Measurements from ENCODE around the gene MVD. TPM values are rescaled to one million over a fixed set of nuclear protein-coding genes. Genes with fewer than 3 reads are reported as not detected.
"Not testable (repeated sequence)": the region's sequence is repeated elsewhere in the genome, so short reads cannot be mapped to it uniquely, and the experiment has no call there.

MVD gene
- total RNA-seq, 1 donor from 2014 or later = 16.2 TPM

- ATAC-seq = peak; percentile 22
- DNase-seq (ENCODE audit: low spot score) = no peak
Observed at GRCh38 chr16:88685156-88686061, 22.5 kb upstream of the MVD start.

- no peak for ATAC-seq
Observed at GRCh38 chr16:88684569-88685155, 21.8 kb upstream of the MVD start.

DNA sequence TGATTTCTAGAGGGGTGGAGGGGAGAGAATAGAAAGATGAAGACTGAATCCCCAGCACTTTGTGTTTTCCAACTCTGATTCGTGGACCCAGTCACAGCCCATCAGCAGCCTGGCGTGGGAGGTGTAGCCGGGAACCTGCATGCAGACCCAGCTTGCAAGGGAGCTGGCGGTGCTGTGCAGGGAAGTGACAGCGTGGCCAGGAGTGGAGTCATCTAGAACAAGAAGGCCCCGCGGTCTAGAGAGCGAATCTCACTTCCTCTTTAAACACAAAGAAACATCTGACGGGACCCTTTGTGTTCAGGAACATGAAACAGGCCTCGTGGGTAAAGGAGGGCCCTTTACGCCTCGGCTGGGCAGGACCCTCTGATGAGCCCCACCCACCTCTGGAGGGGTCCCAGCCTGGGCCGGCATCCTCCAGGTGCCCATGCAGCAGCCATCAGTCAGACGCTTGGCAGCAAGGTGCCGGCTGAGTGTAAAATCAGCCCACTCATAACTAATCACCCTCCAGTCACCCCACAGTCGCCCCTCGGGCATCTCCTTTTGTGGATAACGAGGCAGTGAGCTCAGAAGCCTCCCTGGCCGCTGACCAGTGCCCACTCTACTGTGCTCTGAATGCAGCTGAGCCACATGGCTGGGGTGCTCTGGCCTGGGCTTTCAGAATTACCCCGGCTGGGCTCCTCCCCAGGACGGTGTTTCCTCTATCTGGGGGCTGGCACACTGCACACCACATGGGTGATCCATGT is 19.0 kb upstream of the MVD start:
- no peak for ATAC-seq
- no peak for DNase-seq (ENCODE audit: low spot score)

More at GRCh38 chr16:88684569-88685155, 21.8 kb upstream of the MVD start:
- DNase-seq (ENCODE audit: low spot score) = no peak

GRCh38 chr16:88681084-88681680 is 18.3 kb upstream of the MVD start:
- DNase-seq (ENCODE audit: low spot score) (no peak), ATAC-seq (peak; percentile 81)

DNA sequence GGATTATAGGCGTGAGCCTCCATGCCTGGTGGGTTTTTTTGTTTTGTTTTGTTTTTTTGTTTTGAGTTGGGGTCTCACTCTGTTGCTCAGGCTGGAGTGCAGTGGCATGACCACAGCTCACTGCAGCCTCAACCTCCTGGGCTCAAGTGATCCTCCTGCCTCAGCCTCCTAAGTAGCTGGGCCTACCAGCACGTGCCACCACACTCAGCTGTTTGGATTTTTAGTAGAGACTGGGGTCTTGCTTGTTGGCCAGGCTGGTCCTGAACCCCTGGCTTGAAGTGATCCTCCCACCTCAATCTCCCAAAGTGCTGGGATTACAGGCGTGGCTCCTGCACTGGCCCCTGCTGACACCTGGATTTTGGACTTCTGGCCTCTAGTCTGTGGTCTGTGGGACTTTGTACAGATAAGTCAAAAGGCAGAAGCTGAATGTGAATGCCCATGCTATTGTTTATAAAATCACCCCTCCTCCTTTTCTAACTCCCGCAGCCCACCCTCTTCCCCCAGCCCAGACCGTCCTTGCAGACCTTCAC is 17.7 kb upstream of the MVD start:
- DNase-seq (ENCODE audit: low spot score) (no peak), ATAC-seq (no peak)

DNA sequence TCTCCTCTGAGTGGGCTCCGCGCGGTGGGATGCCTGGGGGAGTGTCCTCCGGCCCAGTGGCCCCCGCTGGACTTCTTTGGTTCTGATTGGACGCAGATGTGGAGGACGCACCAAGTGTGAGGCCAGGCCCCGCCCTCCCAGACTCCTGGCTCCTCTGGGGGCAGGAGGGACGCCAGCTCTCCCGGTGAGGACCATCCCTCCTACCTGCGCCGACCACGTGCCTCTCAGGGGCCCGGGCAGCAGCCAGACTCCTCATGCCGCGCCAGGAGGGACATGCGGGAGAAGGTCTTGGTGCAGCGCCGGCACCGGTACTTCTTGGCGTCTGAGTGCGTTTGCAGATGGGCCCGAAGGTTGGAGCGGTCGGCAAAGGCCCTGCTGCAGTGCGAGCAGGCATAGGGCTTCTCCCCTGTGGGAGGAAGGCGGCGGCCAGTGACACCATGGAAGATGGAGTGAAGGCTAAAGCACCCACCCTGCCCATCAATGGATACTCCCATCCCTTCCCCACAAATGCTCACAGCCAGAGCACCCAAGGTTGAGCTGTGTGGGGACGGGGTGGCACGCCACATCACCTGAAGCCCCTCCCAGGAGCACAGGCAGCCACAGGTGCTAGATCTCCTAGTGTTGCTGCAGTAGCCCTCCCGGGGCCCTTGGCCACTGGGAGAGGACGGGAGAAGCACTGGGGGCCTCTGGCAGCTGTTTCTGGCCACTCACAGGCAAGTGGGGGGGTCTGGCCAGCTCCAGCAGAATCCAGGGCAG is 15.5 kb upstream of the MVD start:
- ATAC-seq (no peak), DNase-seq (ENCODE audit: low spot score) (no peak)

DNA sequence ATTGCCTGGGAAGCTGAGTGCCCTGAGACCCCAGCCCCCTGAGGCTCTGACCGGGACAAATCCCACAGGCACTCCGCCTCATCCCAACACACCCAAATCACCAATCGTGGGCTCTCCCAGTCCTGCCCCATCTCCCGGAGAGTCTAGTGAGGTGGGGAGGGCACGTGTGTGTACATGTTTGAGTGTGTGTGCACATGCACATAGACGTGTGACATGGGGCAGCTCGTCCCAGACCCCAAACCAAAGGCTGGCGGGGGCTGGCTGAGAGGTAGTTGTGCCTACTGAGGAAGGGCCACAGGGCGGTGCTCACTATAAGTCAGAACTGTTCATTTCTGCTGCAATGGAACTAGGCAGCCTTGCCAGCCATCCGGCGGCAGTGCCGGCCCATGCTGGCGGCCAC is 14.8 kb upstream of the MVD start:
- DNase-seq (ENCODE audit: low spot score) (no peak), ATAC-seq (no peak)

DNA sequence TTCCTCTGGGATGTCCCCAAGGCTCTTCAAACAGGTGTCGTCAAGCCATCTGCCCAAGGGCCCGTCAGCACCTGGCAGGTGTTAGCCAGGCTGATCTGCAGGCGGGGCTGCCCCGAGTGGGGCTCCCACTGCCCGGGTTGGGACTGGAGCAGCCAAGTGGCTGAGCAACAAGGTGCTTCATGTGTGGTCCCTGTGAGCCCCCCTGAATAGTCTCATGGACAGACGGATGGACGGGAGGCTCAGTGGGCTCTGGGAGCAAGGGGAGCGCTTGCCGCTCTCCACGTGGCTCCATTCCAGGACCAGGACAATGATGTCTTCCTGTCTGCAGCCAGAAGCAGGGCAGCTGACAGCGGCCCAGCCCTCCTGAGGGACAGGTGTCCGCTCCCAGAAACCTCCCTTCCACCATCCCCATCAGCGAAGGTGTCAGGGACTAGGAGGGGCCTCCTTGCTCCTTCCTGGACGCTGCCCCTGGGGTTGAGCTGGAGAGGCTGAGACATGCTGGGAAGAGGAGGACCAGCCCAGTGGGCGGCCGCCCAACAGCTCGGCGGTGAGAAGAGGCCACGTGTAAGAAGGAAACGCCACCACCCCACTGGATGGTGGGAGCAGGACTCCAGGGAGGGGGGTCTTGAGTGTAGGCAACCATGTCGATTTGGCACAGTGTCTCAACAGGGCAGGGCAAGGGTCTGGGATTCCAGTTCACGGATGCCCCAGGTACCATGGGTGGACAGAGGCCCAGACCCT is 13.8 kb upstream of the MVD start:
- ATAC-seq = no peak

GRCh38 chr16:88673716-88674379 is 11.0 kb upstream of the MVD start:
- no peak for DNase-seq (ENCODE audit: low spot score)
- no peak for ATAC-seq

More for the DNA sequence above, 13.8 kb upstream of the MVD start:
- no peak for DNase-seq (ENCODE audit: low spot score)

GRCh38 chr16:88672776-88673175 is 9.9 kb upstream of the MVD start:
- ATAC-seq = no peak
- no peak for DNase-seq (ENCODE audit: low spot score)

DNA sequence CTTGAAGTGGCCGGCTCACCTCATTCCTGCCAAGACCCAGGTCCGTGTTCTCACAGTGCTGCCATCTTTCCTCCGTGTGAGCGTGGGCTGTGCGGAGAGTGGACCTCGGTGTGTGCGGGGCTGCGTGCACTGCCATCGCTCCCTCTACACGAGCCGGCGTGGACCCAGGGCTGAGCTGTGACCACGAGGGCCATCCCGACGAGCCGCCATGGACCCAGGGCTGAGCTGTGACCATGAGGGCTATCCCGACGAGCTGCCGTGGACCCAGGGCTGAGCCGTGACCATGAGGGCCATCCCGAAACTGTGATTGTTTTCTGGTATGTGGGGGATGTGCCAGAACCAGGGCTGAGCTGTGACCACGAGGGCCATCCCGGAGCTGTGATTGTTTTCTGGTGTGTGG is 8.9 kb upstream of the MVD start:
- no peak for ATAC-seq
- no peak for DNase-seq (ENCODE audit: low spot score)

DNA sequence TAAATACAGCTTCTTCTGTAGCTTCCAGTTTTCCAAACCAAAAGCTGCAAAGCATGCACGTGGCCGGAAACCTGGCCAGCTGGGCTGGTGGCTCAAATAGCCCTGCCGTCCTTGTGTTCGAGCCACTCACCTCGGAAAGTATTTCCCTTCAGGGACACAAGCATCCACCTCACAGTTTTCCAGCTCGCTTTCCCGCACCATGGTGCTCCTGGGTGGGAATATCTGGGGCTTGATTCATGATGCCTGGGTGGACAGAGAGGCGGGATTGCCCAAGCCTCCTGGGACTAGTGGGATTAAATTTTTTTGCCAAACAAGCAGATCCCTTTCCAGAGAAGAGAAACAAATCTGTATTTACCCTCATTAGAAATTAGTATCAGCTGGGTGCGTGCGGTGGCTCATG is 7.1 kb upstream of the MVD start:
- no peak for ATAC-seq

DNA sequence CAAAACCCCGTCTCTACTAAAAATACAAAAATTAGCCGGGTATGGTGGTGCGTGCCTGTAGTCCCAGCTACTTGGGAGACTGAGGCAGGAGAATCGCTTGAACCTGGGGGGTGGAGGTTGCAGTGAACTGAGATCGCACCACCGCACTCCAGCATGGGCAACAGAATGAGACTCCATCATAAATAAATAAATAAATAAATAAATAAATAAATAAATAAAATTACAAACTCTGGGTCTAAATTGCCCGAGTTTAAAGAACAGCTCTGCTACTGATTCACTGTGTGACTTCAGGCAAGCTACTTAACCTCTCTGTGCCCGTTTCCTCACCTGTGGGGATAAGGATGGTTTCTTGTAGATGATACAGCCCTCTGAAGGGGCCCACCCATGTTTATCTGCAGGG is 6.6 kb upstream of the MVD start:
- DNase-seq (ENCODE audit: low spot score); ATAC-seq: not testable (repeated sequence)

More for the DNA sequence above, 7.1 kb upstream of the MVD start:
- DNase-seq (ENCODE audit: low spot score) = no peak

- ATAC-seq (no peak), DNase-seq (ENCODE audit: low spot score) (no peak)
Observed at GRCh38 chr16:88667461-88667860, 4.6 kb upstream of the MVD start.

DNA sequence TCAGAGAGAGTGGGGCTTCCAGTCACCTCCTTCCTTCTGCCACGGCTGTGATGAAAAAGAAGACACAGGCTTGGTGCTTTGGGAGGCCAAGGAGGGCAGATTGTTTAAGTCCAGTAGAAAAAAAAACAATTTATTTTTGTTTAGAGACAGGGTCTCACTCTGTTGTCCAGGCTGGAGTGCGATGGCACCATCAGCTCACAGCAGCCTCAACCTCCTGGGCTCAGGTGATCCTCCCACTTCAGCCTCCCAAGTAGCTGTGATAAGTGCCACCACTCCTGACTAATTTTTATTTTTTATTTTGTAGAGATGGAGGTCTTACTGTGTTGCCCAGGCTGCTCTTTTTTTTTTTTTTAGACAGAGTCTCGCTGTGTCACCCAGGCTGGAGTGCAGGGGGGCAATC is 2.7 kb upstream of the MVD start:
- no peak for ATAC-seq

DNA sequence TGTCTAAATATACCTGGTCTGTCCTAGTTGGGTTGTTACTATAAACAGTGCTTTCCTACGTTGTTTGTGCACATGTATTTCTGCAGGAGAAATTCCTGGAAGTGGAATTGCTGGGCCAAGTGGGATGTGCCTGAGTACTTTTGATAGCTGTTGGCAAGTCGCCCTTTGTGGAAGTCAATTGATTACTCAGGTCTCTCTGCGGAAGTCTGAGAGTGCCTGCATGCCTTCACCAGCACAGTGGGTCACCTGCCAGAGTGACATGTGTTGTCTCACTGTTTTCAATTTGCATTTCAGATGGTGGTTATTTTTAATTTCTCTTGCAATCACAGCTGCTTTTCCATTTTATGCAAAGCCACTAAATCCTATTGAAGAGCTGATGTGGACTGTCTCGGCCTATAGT is 2.3 kb upstream of the MVD start:
- ATAC-seq (peak; percentile 50), DNase-seq (ENCODE audit: low spot score) (peak; percentile 79)

More for the DNA sequence above, 2.7 kb upstream of the MVD start:
- no peak for DNase-seq (ENCODE audit: low spot score)

DNA sequence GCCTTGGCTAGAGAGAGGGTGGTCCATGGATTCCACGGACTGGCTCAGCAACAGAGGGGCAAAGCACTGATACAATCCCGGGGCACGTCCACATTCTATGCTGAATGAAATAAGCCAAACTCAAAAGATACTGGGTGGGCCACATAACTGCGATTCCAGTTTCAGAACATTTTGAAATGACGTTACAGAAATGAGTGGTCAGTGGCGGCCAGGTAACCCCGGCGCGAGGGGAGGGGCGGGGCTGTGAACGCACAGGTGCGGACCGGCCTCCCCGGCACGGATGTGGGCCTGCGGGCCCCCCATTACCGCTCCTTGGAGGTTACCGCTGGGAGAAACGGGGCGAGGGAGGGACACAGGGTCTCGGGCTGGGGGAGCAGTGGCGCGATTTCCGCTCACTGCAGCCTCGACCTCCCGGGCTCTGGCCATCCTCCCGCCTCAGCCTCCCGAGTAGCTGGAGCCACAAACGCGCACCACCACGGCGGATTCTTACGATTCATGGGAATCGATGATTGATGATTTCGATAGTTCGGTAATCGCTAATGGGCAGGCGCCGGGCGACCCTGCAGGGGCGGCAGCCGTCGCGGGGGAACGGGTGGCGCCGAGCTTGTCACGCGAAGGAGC is 559 bp downstream of the MVD start:
- ATAC-seq (peak; percentile 2), DNase-seq (ENCODE audit: low spot score) (no peak)

- DNase-seq (ENCODE audit: low spot score) = no peak
- ATAC-seq = no peak
Observed at GRCh38 chr16:88661468-88661867, 1.4 kb downstream of the MVD start.

DNA sequence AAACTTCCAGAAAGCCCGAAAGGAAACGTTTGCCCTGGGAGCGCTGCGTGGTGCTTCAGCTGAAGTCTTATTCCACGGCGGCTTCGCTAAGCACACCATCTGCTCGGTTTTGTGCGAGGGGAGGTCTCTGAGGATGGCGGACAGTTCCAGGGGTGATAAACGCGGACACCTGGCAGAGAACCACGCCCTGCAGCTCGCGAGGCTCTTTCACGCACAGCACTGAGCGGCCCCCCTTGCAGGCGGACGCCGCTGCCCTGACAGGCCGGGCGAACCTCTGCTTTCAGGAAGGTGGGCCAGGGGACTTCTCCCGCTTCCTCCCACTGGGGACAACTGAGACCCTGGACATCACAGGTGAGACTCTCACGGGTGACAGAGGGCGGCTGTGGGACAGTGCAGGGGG is 3.7 kb downstream of the MVD start:
- no peak for DNase-seq (ENCODE audit: low spot score)
- no peak for ATAC-seq
